Body of pancreas (tissue), 4 donors: ENCODE measurements around the gene CCBE1.

Experiments
- CTCF ChIP-seq, 7 experiments: fragments of 450-650 bp in 4 of 7; fragments of 200-600 bp in 3 of 7; sonication (generic) in 3 of 7; IDR thresholded peaks; one replicate each; pipeline ENCODE4 v1.5.1; 2016 to 2019; ENCODE audit warnings: antibody characterized with exemption in 7 of 7
- POLR2A ChIP-seq, 3 donors: fragments of 450-650 bp; IDR thresholded peaks; one replicate each; pipeline ENCODE4 v1.6.1; 2016; ENCODE audit warnings: antibody characterized with exemption in 3 of 3, mild to moderate bottlenecking in 2 of 3

GRCh38 chr18:59488899-59489298 is 208.3 kb downstream of the CCBE1 start:
- TF ChIP-seq CTCF (IDR thresholded peaks at IDR 0.05) (no peak), POLR2A (IDR thresholded peaks at IDR 0.05) (no peak)
